ENCODE data around the gene SVIL.
"Not testable (repeated sequence)": the region's sequence is repeated elsewhere in the genome, so short reads cannot be mapped to it uniquely, and the experiment has no call there.

SVIL gene

DNA sequence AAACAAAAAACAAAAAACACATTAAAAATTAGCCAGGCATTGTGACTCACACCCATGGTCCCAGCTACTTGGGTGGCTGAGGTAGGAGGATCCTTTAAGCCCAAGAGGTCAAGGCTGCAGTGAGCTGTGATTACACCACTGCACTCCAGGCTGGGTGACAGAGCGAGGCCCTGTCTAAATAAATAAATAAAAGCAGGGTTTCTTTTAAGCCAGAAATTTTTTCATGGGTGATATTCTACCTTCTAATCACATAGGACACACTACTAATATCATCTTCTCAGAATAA lies 14.2 kb upstream of the SVIL start:
- DNase-seq (ENCODE audit: low read depth), result no peak

DNA sequence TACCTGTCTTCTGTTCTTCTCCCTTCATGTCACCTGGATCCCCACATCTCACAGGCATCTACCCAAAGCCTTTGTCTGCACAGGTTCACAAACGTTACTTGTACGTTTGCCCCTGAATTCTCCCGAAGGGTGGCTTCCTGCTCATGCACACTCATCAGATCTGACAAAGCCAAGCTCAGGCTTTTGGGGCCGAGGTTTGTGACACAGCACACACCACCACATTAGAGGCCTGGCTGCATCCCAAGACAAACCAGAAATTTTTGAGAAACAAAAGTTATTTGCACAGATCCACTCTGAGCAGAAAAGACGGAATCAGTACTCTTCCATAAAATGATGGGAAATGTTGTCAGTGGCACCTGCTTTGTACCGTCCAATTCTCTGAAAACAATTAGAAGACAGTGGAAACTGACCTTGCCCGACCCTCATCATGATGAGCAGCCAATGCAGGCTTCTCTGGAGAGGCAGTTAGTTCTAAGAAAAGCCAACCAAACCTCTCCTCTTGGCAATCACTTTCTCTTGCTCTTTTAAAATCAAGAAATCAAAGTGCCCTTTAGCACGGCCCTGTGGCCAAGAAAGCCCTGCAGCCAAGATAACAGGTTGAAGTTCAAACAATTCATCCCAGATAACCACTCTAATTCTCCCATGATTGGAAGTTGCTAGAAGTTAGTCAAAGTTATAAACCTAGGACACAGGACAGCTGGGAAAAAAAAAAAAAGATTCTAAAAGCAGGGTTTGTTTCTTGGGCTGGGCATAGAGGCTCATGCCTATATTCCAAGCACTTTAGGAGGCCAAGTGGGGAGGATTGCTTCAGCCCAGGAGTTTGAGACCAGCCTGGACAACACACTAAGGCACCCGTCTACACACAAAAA lies 13.6 kb upstream of the SVIL start:
- DNase-seq (ENCODE audit: low read depth), result peak; percentile 30

DNA sequence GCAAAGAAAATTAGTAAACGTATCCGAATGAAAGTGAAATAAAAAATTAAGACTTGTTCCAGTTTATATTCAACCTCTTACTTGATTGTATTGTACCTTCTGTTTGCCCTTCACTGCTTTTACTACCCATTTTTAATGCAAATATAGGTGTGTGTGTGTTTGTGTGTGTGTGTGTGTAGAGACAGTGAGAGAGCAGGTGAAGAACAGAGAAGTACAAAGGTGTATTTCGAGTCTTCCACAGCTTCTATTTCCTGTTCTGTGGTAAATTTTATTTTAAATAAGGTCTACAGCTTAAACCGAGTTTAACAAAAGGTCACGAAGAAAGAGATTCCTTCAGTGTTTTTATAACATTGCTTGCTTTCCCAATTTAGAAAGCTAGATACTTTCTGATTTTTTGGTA lies 12.7 kb upstream of the SVIL start:
- DNase-seq (ENCODE audit: low read depth), result no peak

DNA sequence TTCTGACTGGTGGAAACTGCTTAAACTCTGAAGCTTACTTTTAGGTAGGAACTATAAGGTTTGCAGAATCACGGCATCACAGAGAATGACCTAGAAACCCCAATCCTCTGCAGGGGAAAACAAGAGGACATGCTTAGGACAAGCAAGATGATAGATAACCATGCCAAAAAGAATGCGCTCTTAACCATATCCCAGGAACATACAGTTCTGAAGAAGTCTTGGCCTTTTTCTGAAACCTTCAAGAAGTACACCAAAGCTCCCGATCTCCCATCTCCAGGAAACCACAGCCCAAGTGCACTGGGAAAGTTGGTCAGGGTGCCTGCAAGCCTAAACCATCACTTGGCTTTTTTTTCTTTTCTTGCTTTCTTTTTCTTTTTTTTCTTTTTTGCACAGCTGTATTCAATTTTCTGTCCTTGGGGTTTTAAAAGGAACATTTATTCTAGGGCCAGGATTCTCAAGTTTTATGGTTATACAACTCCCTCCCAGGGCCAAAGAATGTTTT lies 12.2 kb upstream of the SVIL start:
- DNase-seq (ENCODE audit: low read depth), result no peak

DNA sequence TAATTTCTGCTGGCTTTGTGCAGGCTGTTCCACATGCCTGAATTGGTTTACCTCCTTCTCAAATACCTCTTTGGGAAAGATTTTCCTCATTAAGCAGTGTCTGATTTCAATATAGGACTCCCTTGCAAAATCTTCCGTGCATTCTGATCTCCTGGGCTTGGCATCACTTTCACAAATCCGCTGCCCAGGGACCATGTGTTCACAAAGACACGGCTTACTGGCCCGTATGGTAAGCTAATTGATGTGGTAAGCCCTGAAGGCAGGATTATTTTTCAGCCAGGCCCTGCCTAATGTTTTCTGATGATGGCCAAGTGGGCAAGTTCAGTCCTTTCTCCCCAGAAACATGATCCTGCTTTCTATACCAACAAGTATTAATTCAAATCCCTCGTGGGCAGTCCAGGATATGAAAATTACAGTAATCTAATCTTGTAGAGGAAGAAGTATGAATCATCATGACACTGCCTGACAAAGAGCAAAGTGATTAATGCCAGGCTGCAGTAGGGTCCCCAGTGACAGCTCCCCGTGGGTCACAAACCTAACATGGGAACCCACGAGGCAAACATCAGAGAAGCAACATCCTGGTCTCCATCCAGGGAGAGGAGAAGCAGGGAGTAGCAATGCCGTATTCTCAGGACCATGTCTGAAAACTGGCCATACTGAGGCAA lies 11.6 kb upstream of the SVIL start:
- no peak for DNase-seq (ENCODE audit: low read depth)

DNA sequence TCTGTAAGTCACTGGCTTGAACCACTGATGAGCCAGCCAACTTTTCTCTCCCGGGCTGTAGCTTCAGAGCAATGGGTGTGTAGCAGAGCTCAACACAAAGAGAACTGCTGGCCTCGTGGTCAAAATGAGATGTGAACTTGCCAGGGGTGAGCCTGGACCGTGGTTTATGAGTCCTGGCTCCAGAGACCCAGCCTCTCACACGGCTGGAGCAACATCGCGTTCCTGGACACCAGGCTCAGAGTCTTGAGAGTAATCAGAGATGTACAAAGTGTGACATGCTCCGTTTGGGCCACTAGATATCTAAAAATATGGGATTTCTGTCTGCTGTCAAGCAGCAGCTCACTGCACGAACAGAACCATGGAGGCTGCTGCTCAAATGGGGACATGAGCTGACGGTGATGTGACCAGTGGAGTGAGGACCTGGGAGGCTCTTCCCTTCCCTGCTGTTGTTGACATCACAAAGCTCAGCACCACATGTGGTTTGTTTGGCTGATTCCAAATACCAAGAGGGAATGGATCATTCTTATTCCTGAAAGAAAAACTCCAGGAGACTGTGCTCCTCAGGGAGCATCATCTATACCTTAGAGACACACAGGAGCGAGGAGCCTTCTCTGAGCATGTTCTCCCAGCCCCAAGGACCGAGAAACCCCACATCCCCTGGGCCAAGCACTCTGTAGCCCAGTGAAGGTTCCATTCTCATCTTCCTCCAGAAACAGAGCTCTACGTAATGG lies 9.2 kb upstream of the SVIL start:
- DNase-seq (ENCODE audit: low read depth), result no peak

DNA sequence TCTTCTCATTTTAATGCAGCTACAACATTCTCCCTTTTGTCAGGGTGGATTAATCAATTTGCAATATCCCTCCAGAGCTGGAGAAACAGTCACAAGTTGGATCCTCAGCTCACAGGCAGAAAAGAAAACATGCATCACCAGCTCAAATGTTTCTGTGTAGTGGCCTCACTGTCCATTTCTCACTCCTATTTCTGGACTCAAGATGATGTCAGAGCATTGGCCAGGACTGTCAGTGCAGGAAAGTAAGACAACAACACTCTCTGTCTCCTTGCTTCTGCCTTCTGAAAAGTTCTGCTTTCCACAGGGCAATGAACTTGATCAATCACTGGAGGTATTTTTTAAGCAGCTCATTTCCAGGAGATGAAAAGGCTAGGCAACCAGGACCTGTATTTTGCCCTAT lies 8.2 kb upstream of the SVIL start:
- no peak for DNase-seq (ENCODE audit: low read depth)

DNA sequence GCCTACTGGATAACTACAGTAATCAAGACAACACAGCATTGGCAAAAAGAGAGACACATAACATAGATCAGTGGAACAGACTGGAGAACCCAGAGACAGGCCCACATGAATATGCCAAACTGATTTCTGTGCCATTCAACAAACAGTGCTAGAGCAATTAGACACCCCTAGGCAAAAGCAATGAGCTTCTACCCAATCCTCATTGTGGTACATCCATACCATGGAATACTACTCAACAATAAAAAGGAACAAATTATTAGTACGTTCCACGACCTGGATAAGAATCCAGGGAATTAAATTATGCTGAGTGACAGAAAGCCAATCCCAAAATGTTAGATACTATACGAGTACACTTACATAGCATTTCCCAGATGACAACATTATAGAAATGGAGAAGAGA lies 2.8 kb upstream of the SVIL start:
- no peak for DNase-seq (ENCODE audit: low read depth)

DNA sequence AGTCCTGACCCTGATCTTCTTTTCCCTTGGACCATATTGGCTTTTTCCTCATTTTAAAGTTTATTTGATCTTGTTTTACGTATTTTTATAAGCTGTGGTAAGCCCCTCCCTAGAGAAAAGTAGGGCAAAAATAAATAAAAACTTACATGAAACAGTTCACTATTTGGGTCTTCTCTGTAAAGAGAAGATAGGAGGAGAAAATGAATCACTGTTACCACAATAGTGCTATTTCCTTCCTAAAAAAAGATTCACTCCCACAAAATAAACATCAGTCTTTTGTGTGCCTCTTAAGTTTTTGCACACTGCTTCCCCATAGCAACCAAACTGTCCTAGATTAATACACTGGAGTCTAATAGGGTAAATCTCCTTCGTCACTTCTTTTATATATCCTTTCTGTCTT lies 1.4 kb upstream of the SVIL start:
- DNase-seq (ENCODE audit: low read depth), result peak; percentile 21

DNA sequence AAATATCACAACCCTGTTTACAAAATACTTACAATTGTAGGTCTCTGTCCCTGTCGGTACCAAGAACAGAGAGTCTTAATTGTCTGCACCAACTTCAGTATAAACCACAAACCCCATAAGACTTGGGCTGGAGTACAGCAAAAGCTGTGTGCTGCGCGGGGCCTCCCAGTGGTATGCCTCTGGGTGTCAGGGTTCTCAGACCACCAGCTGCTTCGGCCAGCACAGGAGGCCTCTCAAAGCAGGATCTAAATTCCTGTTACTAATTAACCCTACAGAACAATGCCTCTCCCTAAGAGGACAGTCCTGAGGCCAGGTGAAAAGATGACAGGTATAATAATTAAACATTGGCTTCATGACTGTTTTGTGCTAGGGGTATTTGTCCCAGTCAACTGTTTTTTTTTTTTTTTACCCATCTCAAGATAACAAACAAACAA lies 957 bp upstream of the SVIL start:
- DNase-seq (ENCODE audit: low read depth), result peak; percentile 32

DNA sequence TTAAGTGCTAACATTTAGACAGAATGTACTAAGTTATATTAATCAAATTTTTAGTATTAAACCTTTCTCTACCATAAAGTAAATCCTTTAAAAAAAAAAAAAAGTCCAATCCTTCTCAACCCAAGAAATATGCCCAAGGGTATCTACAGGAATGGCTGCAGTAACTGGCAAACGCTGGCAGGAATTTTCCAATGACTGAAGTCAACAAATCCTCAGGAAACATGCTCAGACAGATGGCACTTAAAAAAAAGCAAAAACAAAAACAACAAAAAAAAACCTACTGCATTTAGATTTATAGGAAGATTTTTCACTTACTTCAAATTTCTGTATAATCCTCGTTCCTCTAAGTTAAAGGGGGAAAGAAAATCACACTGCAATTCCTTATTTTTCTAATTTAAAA lies 666 bp downstream of the SVIL start:
- no peak for DNase-seq (ENCODE audit: low read depth)

DNA sequence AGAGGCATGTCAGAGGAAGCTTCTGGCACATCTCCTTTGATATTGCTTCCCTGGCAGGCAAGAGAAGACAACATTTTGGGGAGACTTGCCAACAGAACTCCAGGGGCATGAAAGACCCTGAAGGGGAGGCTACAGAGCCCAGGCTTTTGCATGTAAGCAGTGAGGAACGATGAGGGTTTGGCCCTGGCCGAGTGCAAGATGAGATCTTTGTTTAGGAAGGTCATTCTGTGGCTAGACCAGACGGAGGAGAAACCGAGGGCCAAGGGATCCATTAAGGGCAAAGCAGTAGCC lies 3.8 kb downstream of the SVIL start:
- DNase-seq (ENCODE audit: low read depth), result no peak

DNA sequence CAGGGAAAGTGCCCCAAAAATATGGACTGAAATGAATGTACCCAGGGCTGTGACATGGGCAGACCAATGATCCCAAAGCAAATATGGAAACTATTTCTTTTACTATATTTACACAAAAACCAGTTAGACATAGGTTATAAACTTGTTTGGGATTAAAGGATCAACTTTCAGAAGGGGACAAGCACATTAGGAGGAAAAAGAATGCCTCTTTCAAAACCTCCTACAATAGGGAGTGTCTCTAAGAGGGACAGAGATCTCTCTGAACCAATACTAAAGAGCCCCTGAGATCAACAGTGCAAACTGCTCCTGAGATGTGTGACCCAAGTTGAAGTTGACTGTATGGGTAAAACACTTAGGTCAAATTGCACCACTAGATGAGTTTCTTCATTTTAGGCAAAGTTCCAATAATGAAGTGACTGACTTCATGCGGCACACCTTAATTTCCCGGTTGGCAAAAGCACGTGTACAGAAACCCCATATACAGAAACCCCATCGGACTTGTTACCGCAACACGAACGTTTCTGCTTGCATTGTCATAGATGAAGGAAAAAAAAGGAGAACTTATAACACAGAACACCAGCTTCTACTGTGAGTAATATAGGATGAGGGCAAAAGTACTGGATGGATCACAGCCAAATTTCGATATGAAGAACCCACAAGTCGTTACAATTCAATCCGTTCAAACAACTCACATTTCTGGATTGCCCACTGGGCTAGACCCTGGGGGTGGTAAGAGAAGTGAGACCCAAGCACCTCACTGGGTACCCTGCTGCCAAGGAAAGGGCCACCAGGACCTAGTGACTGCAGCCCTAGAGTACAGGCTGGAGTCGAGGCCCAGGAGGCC lies 4.3 kb downstream of the SVIL start:
- no peak for DNase-seq (ENCODE audit: low read depth)

DNA sequence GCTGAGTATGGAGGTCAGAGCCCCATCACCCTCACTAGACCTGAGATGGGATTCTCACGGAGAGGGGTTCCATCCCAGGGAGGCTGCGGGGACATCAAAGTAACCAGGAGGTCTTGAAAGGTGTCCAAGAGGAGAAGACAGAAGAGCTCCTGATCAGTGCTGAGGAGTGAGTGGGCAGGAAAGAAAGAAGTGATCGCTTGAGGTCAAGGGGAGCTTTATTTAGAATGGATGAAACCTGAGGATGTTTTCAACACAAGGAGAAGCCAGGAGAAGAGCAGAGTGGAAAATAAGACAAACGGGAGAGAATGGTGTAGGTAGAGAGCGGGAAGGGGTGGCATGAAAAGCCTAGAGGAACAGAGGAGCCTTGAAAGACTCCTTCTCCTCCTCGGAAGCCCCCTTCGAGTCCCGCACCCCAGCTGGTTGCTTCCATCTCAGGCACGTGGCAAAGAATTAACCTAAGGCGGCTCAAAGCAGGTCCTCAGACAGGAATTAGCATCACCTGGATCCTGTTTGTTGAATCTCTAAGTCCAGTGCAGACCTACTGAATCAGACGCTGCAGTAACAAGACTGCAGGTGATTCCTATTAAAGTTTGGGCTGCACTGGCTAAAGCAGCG lies 5.8 kb downstream of the SVIL start:
- no peak for DNase-seq (ENCODE audit: low read depth)

DNA sequence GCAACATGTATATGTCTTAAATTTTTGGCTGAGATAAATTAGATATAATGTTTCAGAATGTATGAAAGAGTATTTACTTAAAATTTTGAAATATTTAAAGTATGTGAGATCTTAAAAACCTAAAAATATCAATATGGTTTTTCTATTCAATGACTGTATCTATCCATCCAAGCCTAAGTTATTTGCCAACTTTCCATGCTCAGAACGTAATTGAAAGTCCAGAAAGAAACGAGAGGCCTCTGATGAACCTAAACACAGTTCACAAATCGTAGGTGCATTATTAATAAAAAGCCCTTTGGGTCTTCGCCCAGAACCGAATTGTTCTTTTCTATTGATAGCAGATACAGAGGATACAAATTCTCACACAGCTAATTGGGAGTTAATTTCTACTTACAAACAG lies 6.5 kb downstream of the SVIL start:
- DNase-seq (ENCODE audit: low read depth), result no peak

DNA sequence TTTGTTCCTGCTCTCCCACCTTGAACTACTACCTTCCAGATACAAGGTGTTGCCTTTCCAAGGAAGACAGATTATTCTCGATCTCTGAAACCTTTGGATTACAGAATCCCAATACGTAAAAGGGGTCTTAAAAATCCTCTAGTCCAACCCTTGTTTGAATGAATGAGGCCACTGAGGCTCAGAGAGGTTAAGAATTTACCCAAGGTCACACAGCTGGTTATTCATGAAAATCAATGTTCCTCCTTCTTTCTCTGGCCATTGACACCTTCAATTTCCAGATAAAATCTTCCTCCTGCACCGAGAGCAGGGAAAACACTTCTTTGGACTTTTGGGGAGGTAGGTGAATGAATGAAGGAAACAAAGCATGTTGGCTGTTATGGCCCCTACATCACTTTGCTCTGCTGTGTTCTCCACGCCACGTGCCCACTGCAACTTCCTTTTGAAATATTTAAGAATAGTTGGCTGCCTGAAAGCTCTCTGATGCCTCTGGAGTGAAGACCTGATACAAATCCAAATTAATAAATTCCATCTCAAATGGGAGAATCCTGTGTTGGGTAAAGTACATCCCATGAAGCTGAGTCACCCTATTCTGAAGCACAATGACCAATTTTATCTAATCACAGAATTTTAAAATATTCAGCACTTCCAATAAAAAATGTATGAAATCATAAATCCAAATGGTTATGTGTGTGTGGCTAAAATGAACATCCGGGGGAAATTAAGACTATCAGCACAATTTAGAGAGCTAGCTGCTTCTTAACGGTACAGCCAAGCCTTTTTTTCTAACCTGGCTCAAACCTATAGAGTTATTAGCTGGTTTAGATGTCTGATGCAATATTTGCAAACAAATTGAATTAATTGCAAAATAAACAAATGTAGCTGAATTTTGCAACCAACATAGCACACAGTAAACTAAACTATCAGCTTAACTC lies 7.3 kb downstream of the SVIL start:
- no peak for DNase-seq (ENCODE audit: low read depth)

DNA sequence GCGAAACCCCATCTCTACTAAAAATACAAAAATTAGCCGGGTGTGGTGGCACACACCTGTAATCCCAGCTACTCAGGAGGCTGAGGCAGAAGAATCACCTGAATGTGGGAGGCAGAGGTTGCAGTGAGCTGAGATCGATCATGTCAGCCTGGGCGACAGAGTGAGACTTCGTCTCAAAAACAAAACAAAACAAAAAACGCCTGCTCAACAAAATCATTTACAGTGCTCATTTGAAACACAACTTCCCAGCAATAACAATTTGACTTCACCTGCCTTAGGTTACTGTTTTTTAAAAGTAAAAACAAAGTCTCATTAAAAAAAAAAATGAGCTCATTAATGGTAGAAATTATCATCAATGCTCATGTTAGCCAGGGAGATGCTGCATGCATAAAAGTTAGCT lies 10.4 kb downstream of the SVIL start:
- DNase-seq (ENCODE audit: low read depth), result not testable (repeated sequence)

DNA sequence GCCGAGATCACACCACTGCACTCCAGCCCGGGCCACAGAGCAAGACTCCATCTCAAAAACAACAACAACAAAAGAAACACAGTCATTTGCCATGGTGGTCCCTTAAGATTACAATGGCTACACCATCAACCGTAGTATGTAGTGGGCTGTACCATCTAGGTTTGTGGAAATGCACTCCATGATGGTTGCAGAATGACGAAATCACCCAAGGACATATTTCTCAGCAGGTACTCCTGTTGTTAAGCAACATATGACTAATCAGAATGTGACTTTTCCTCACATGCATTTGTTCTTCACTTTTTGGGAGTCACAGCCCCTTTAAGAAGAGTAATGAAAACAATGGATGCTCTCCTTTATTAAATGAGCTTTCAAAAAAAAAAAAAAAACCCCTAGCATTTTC lies 11.0 kb downstream of the SVIL start:
- no peak for DNase-seq (ENCODE audit: low read depth)

DNA sequence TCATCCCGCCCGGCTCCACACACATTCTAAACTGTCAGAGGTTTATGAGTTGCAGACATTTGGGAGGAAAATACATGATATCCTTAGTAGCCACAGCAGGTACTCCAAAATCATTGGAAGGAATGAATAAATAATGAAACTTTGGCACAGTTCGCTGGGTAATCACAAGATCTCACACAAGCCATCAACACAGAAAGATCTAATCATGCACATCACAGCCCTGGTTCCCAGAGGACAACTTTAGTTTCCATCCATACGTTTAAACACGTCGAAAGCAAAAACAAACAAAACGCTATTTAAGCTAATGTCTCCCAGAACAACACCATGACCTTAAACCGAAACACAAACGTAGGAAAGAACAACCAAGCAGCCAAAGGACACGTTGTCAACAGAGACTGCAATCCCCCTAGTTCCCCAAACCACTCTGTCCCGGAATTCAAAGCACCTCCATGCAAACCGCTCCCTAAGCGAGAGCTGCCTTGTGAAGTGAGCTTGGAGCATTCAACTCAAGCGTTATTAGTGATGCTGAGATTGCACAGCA lies 12.3 kb downstream of the SVIL start:
- no peak for DNase-seq (ENCODE audit: low read depth)

DNA sequence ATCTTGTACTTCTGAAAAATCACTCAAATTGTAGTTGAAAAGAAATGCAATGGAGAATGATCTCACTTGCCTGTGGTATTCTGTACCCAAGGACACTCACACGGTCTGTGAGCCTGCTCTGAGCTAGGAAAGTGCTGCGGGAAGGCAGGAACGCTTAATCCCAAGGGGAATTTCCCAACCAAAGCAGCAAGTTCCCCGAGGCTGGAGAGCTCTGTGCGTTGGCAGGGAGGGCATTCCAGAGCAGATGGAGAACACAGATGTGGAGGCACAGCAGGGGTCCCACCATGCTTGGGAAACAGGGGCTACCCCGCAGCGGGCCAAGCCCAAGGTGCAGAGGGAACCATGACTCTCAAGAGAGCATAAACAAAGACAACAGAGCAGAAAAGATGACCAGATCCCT lies 13.6 kb downstream of the SVIL start:
- no peak for DNase-seq (ENCODE audit: low read depth)
